Smooth muscle cell (in vitro differentiated cells): Measurements from ENCODE around the gene PNKD. TPM values are rescaled to one million over a fixed set of nuclear protein-coding genes. Genes with fewer than 3 reads are reported as not detected.

Experiments
- DNase-seq: peaks from one replicate; lab custom pipeline; 2025; ENCODE audit not compliant: unreplicated experiment; lab: John Stamatoyannopoulos, UW
- H2AFZ ChIP-seq: fragments of 200-600 bp; sonication (generic); 2 replicates; pipeline ENCODE4 v1.6.0; 2016; ENCODE audit warnings: antibody characterized with exemption, low read depth, mild to moderate bottlenecking
- H3F3A ChIP-seq: fragments of 200-600 bp; sonication (generic); 2 replicates; pipeline ENCODE4 v1.6.0; 2017; ENCODE audit warnings: antibody characterized with exemption, low read depth
- H3K27ac ChIP-seq: fragments of 200-600 bp; sonication (generic); 2 replicates; pipeline ENCODE4 v1.5.1; 2016; ENCODE audit warnings: low read depth, mild to moderate bottlenecking
- H3K27me3 ChIP-seq: fragments of 200-600 bp; sonication (generic); 2 replicates; pipeline ENCODE4 v1.6.1; 2016; ENCODE audit warnings: low read depth, mild to moderate bottlenecking
- H3K36me3 ChIP-seq: fragments of 200-600 bp; sonication (generic); 2 replicates; pipeline ENCODE4 v1.5.1; 2016; ENCODE audit warnings: low read depth
- H3K4me1 ChIP-seq: fragments of 200-600 bp; sonication (generic); 2 replicates; pipeline ENCODE4 v1.5.1; 2016; ENCODE audit warnings: low read depth
- H3K4me2 ChIP-seq: fragments of 200-600 bp; sonication (generic); 2 replicates; pipeline ENCODE4 v1.6.0; 2016; ENCODE audit warnings: mild to moderate bottlenecking
- H3K4me3 ChIP-seq: fragments of 200-600 bp; sonication (generic); 2 replicates; pipeline ENCODE4 v1.5.1; 2016; ENCODE audit warnings: mild to moderate bottlenecking
- H3K79me2 ChIP-seq: fragments of 200-600 bp; sonication (generic); 2 replicates; pipeline ENCODE4 v1.6.0; 2016; ENCODE audit warnings: low read depth, mild to moderate bottlenecking
- H3K9ac ChIP-seq: fragments of 200-600 bp; sonication (generic); 2 replicates; pipeline ENCODE4 v1.6.0; 2016; ENCODE audit warnings: low read depth
- H3K9me3 ChIP-seq: fragments of 200-600 bp; sonication (generic); replicated peaks from 2 replicates; pipeline ENCODE4 v1.5.1; 2016; ENCODE audit warnings: low read depth
- H4K20me1 ChIP-seq: fragments of 200-600 bp; sonication (generic); 2 replicates; pipeline ENCODE4 v1.6.0; 2016; ENCODE audit warnings: low read depth
- CTCF ChIP-seq: fragments of 200-600 bp; sonication (generic); IDR thresholded peaks from 2 replicates; pipeline ENCODE4 v1.5.1; 2017; ENCODE audit warnings: borderline replicate concordance, mild to moderate bottlenecking, antibody characterized with exemption; ENCODE audit not compliant: insufficient read depth, poor library complexity, severe bottlenecking
- WGBS: methylation state at CpG from one replicate; pipeline ENCODE4 v1.1.7; 2016; ENCODE audit warnings: low lambda C conversion rate; 5-methylcytosine and 5-hydroxymethylcytosine counted together
- polyA plus RNA-seq: library from polyadenylated mRNA; unstranded; fragments of >200 nt; fragmentation: Nextera tagmentation; extraction: Ambion mirVana; gene quantifications from 2 replicates; pipeline ENCODE4 v1.2.1, GENCODE V29; 2016
- total RNA-seq: library from RNA; depleted of rRNA; stranded (reverse); fragments of >200 nt; gene quantifications from 2 replicates; pipeline ENCODE4 v1.2.3, GENCODE V29; 2014

PNKD gene
- total and polyA plus RNA-seq, 2 experiments from 2014 or later: 42.0 to 126 TPM

GRCh38 chr2:218260166-218260565 lies 10.2 kb upstream of the PNKD start:
- peaks cover 46% of the 10 kb centered on the region for H3F3A ChIP-seq
- peaks cover 15% of the 10 kb centered on the region for H3K4me1 ChIP-seq
- H3K4me3 ChIP-seq: no peak overlapping the region
- H4K20me1 ChIP-seq: peaks cover 11% of the 10 kb centered on the region
- peak overlapping the region; percentile 90 for H3K27ac ChIP-seq
- H3K27me3 ChIP-seq: no peaks in the 10 kb centered on the region
- no peak overlapping the region for H3K9ac ChIP-seq
- peak overlapping the region; percentile 30 for H3K4me2 ChIP-seq
- DNase-seq: no peak
- no peak for TF ChIP-seq CTCF
- H3K36me3 ChIP-seq: peaks cover 2% of the 10 kb centered on the region
- no peaks in the 10 kb centered on the region for H3K9me3 ChIP-seq
- H3K79me2 ChIP-seq: no peaks in the 10 kb centered on the region
- H2AFZ ChIP-seq: no peak overlapping the region
- 87% methylated on average over 5 of the region's 5 CpGs for whole genome bisulfite sequencing

- Histone ChIP-seq H3F3A (peaks cover 40% of the 10 kb centered on the region), H2AFZ (no peak within 1 kb of the TSS), H3K4me2 (peak within 1 kb of the TSS; percentile 40), H3K4me3 (no peak within 1 kb of the TSS), H3K27me3 (no peaks in the 10 kb centered on the region), H3K27ac (peak within 1 kb of the TSS; percentile 90), H3K4me1 (peaks cover 15% of the 10 kb centered on the region), H3K36me3 (no peaks in the 10 kb centered on the region), H3K9ac (peak within 1 kb of the TSS; percentile 67), H3K79me2 (no peaks in the 10 kb centered on the region), H4K20me1 (peaks cover 5% of the 10 kb centered on the region), H3K9me3 (no peaks in the 10 kb centered on the region)
- TF ChIP-seq CTCF: no peak
- WGBS: 47% methylated on average over 10 of the region's 10 CpGs
- no peak for DNase-seq
Observed at GRCh38 chr2:218260742-218261422, 9.4 kb upstream of the PNKD start, which contains the start of gene GPBAR1. Gene GPBAR1, plus strand, starts transcription at chr2:218261015. Its CDS starts 1,710 bp downstream, at chr2:218262725.

- no peak for TF ChIP-seq CTCF
- DNase-seq: no peak
- H3K9me3 ChIP-seq: no peaks in the 10 kb centered on the region
- peak overlapping the region; percentile 90 for H3K27ac ChIP-seq
- H3F3A ChIP-seq: peaks cover 34% of the 10 kb centered on the region
- H3K79me2 ChIP-seq: no peaks in the 10 kb centered on the region
- H3K4me1 ChIP-seq: peaks cover 15% of the 10 kb centered on the region
- H3K27me3 ChIP-seq: no peaks in the 10 kb centered on the region
- H3K9ac ChIP-seq: no peak overlapping the region
- H4K20me1 ChIP-seq: peaks cover 5% of the 10 kb centered on the region
- WGBS: 48% methylated on average over 8 of the region's 8 CpGs
- H3K36me3 ChIP-seq: no peaks in the 10 kb centered on the region
- H3K4me3 ChIP-seq: no peak overlapping the region
- H2AFZ ChIP-seq: no peak overlapping the region
- peak overlapping the region; percentile 30 for H3K4me2 ChIP-seq
Observed at GRCh38 chr2:218261423-218262236, 8.7 kb upstream of the PNKD start.
